ENCODE results near the gene SH3PXD2B. TPM values are rescaled to one million over a fixed set of nuclear protein-coding genes. Genes with fewer than 3 reads are reported as not detected.

The SH3PXD2B gene
- total RNA-seq, 1 donor from 2014 or later: 60.8 TPM

GRCh38 chr5:172276214-172276613 lies 178.1 kb downstream of the SH3PXD2B start:
- Histone ChIP-seq H3K4me1 (peaks cover 0 to 6% of the 10 kb centered on the region in 2 donors), H3K27ac (no peak overlapping the region), H3K36me3 (no peaks in the 10 kb centered on the region), H3K27me3 (no peaks in the 10 kb centered on the region), H3K4me3 (no peak overlapping the region), H3K9me3 (no peaks in the 10 kb centered on the region)
- no peak for DNase-seq (ENCODE audit: low spot score in 2 of 2)
- no peak for TF ChIP-seq CTCF (IDR thresholded peaks at IDR 0.05)
- intact Hi-C loops (cut with DNase I): no loop called here

Other genes with a start within 250 kb of the SH3PXD2B start
- 6.8 TPM for gene UBTD2, start 170.8 kb downstream of the SH3PXD2B start, total RNA-seq
- 131 TPM for gene NEURL1B, start 186.7 kb upstream of the SH3PXD2B start, total RNA-seq